Neuronal stem cell (in vitro differentiated cells): Measurements from ENCODE around the gene NUDT14.

Experiments
- DNase-seq: peaks from one replicate; pipeline ENCODE4 v3.0.0-alpha.2; 2013; ENCODE audit warnings: low spot score
- H2AFZ ChIP-seq: one replicate; pipeline ENCODE4 v1.6.1; 2013; ENCODE audit warnings: mild to moderate bottlenecking, low read length, inconsistent platforms
- H2AK5ac ChIP-seq: 2 replicates; pipeline ENCODE4 v1.6.1; 2013; ENCODE audit warnings: low read depth, mild to moderate bottlenecking, inconsistent platforms, low read length, moderate library complexity, mixed read lengths
- H2BK120ac ChIP-seq: 2 replicates; pipeline ENCODE4 v1.6.1; 2013; ENCODE audit warnings: low read depth, mild to moderate bottlenecking, inconsistent platforms, low read length, moderate library complexity, mixed read lengths
- H2BK12ac ChIP-seq: one replicate; pipeline ENCODE4 v1.6.1; 2013; ENCODE audit warnings: low read length, inconsistent platforms
- H2BK15ac ChIP-seq: 2 replicates; pipeline ENCODE4 v1.6.1; 2013; ENCODE audit warnings: mild to moderate bottlenecking, low read length, inconsistent platforms, mixed read lengths
- H2BK5ac ChIP-seq: one replicate; pipeline ENCODE4 v1.6.1; 2013; ENCODE audit warnings: inconsistent platforms, mild to moderate bottlenecking, low read length, moderate library complexity
- H3K14ac ChIP-seq: one replicate; pipeline ENCODE4 v1.6.1; 2013; ENCODE audit warnings: low read length, inconsistent platforms
- H3K18ac ChIP-seq: 2 replicates; pipeline ENCODE4 v1.6.1; 2013; ENCODE audit warnings: low read length, inconsistent platforms
- H3K23ac ChIP-seq: 2 replicates; pipeline ENCODE4 v1.6.1; 2013; ENCODE audit warnings: low read depth, mild to moderate bottlenecking, mixed read lengths, low read length, inconsistent platforms; ENCODE audit not compliant: poor library complexity
- H3K27ac ChIP-seq: replicated peaks from 3 replicates; pipeline ENCODE4 v1.5.1; 2013; ENCODE audit warnings: low read length, inconsistent platforms
- H3K27me3 ChIP-seq, 3 experiments: 2 replicates each; pipeline ENCODE4 v1.6.1; 2013; ENCODE audit warnings: low read length in 3 of 3, mild to moderate bottlenecking in 2 of 3, inconsistent platforms in 1 of 3, low read depth in 1 of 3, mixed read lengths in 1 of 3, moderate library complexity in 1 of 3; ENCODE audit not compliant: control insufficient read depth in 3 of 3, insufficient read depth in 3 of 3
- H3K36me3 ChIP-seq, 2 donors: replicated peaks in 1 of 2; 2 replicates each; pipeline ENCODE4 v1.6.1; 2013; ENCODE audit warnings: low read length in 2 of 2; ENCODE audit not compliant: control insufficient read depth in 2 of 2, insufficient read depth in 2 of 2
- H3K4ac ChIP-seq: 2 replicates; pipeline ENCODE4 v1.6.1; 2013; ENCODE audit warnings: inconsistent platforms, mild to moderate bottlenecking, low read length, moderate library complexity
- H3K4me1 ChIP-seq, 2 donors: 1 replicate in 1 of 2; 2 replicates in 1 of 2; pipeline ENCODE4 v1.6.1; 2013; ENCODE audit warnings: low read length in 2 of 2, low read depth in 1 of 2; ENCODE audit not compliant: control insufficient read depth in 2 of 2, insufficient read depth in 1 of 2
- H3K4me2 ChIP-seq: one replicate; pipeline ENCODE4 v1.6.1; 2013; ENCODE audit warnings: mild to moderate bottlenecking, low read length, inconsistent platforms; ENCODE audit not compliant: insufficient read depth, poor library complexity, severe bottlenecking
- H3K4me3 ChIP-seq, 2 donors: 2 replicates each; pipeline ENCODE4 v1.5.1; 2013; ENCODE audit warnings: low read length in 2 of 2, mild to moderate bottlenecking in 2 of 2, inconsistent platforms in 1 of 2, moderate library complexity in 1 of 2
- H3K79me1 ChIP-seq: one replicate; pipeline ENCODE4 v1.6.1; 2013; ENCODE audit warnings: low read depth, mild to moderate bottlenecking, inconsistent platforms, low read length, moderate library complexity
- H3K9ac ChIP-seq: one replicate; pipeline ENCODE4 v1.6.1; 2013; ENCODE audit warnings: mild to moderate bottlenecking, low read depth, low read length, inconsistent platforms; ENCODE audit not compliant: poor library complexity
- H3K9me3 ChIP-seq, 2 donors: replicated peaks in 1 of 2; 2 replicates each; pipeline versions ENCODE3 to v1.6.1; 2013; ENCODE audit warnings: low read length in 2 of 2, mild to moderate bottlenecking in 2 of 2, inconsistent platforms in 1 of 2, low read depth in 1 of 2, mixed read lengths in 1 of 2, moderate library complexity in 1 of 2; ENCODE audit not compliant: control insufficient read depth in 2 of 2, insufficient read depth in 1 of 2
- H4K8ac ChIP-seq: one replicate; pipeline ENCODE4 v1.6.1; 2013; ENCODE audit warnings: low read depth, mild to moderate bottlenecking, inconsistent platforms, low read length, moderate library complexity
- H4K91ac ChIP-seq: one replicate; pipeline ENCODE4 v1.6.1; 2013; ENCODE audit warnings: low read length, low read depth, mild to moderate bottlenecking, inconsistent platforms; ENCODE audit not compliant: poor library complexity
- WGBS, 2 donors: extraction: QIAGEN DNeasy Blood & Tissue Kit; methylation state at CpG; one replicate each; pipeline ENCODE4 v1.1.7; 2013; ENCODE audit warnings: missing lambda C conversion rate in 2 of 2, mixed read lengths in 1 of 2; ENCODE audit not compliant: insufficient read length in 2 of 2, insufficient replicate concordance in 1 of 2; ENCODE audit errors: extremely low coverage in 2 of 2; 5-methylcytosine and 5-hydroxymethylcytosine counted together

NUDT14 gene

DNA sequence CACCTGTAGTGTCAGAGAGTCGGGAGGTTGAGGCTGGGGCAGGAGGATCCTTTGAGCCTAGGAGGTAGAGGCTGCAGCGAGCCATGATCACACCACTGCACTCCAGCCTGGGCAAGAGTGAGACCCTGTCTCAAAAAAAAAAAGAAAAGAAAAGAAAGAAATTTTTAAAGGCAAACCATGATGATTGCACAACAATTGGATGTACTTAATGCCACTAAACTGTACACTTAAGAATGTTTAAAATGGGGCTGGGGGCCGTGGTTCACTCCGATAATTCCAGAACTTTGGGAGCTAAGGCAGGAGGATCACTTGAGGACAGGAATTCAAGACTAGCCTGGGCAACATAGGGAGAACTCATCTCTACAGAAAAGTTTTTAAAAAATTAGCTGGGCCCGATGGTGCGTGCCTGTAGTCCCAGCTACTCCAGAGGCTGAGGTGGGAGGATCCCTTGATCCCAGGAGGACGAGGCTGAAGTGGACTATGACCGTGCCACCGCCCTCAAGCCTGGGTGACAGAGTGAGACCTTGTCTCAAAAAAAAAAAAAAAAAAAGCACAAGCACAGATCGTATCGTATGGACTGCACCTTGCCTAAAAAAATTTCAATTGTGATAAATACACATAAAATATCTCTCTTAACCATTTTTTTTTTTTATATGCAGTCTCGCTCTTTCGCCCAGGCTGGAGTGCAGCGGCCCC lies 45.3 kb downstream of the NUDT14 start:
- H3K18ac ChIP-seq: no peak overlapping the region
- H3K27ac ChIP-seq: no peak overlapping the region
- H2BK15ac ChIP-seq: no peak overlapping the region
- peaks cover 14 to 26% of the 10 kb centered on the region in 2 donors for H3K9me3 ChIP-seq
- no peak overlapping the region for H2BK120ac ChIP-seq
- DNase-seq: no peak
- H3K23ac ChIP-seq: no peak overlapping the region
- H3K4me3 ChIP-seq: no peak overlapping the region
- H3K4ac ChIP-seq: no peak overlapping the region
- H2AFZ ChIP-seq: no peak overlapping the region
- no peak overlapping the region for H4K91ac ChIP-seq
- no peak overlapping the region for H2AK5ac ChIP-seq
- H3K4me1 ChIP-seq: no peaks in the 10 kb centered on the region
- no peak overlapping the region for H2BK12ac ChIP-seq
- H3K36me3 ChIP-seq: no peaks in the 10 kb centered on the region
- WGBS, 2 donors: no CpG with 5 or more reads among the region's 14 CpGs
- peak overlapping the region; percentile 82 for H4K8ac ChIP-seq
- no peak overlapping the region for H3K14ac ChIP-seq
- H3K4me2 ChIP-seq: no peak overlapping the region
- H3K9ac ChIP-seq: no peak overlapping the region
- no peaks in the 10 kb centered on the region for H3K79me1 ChIP-seq
- H2BK5ac ChIP-seq: no peak overlapping the region
- no peaks in the 10 kb centered on the region for H3K27me3 ChIP-seq

DNA sequence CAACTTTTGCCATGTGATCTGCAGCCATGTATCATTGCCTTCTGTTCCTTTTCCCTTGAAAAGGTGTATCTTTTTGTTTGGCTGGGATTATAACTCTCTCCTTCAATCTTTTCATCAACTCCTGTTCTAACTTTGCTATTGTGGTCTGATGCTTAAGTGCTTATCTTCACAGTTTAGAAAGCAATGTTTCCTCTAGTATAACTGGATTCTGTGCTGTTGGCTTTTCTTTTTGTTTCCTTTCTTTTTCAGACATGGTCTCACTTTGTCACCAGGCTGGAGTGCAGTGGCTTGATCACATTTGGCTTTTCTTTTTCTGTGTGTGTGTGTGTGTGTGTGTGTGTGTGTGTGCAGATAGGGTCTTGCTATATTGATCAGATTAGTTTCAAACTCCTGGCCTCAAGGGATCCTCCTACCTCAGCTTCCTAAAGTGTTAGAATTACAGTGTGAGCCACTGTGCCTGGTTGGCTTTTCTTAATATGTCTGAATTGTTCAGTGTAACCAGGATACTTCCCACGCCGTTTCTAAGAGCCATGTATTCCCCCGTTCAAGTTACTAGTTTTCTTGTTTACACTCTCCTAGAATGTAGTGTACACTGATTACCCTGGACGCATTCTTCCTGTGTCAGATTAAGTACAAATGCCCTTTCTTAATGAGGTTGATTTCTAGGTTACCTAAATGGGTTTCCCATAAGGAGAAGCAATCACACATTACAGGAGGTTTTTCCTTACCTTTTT lies 48.0 kb downstream of the NUDT14 start:
- WGBS, 2 donors: no CpG with 5 or more reads among the region's 4 CpGs
- Histone ChIP-seq H3K4ac (no peak overlapping the region), H3K4me2 (no peak overlapping the region), H4K8ac (no peak overlapping the region), H3K4me3 (no peak overlapping the region), H3K9me3 (peaks cover 0 to 12% of the 10 kb centered on the region in 2 donors), H2BK5ac (no peak overlapping the region), H4K91ac (no peak overlapping the region), H2BK12ac (no peak overlapping the region), H3K23ac (no peak overlapping the region), H3K18ac (no peak overlapping the region), H3K79me1 (no peaks in the 10 kb centered on the region), H2BK15ac (no peak overlapping the region), H3K27me3 (no peaks in the 10 kb centered on the region), H3K36me3 (no peaks in the 10 kb centered on the region), H3K27ac (no peak overlapping the region), H3K4me1 (no peaks in the 10 kb centered on the region), H3K9ac (no peak overlapping the region), H2AFZ (no peak overlapping the region), H3K14ac (no peak overlapping the region), H2BK120ac (no peak overlapping the region), H2AK5ac (no peak overlapping the region)
- DNase-seq: no peak

DNA sequence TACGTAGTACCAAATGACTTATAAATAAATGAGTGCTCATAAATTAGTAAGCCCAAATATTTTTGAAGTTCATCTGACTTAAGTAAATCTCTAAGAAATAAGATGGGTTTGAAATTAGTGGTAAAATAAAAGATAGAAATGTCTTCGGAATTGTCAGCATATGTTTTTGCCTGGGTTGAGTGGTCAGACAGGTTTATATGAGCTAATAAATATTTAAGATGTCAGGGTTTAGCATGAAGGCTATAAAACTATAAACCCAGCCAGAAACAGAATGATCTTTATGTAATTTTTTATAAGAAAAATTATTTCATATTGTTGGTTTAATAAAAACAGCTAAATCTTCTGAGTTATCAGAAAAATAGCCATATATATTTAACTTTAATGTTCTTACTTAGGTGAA lies 49.9 kb downstream of the NUDT14 start:
- H3K4me2 ChIP-seq: no peak overlapping the region
- H3K9ac ChIP-seq: no peak overlapping the region
- no peak overlapping the region for H3K4ac ChIP-seq
- H3K9me3 ChIP-seq: peaks cover 0 to 12% of the 10 kb centered on the region in 2 donors
- no peak overlapping the region for H3K18ac ChIP-seq
- H2BK15ac ChIP-seq: no peak overlapping the region
- H3K36me3 ChIP-seq: no peaks in the 10 kb centered on the region
- H3K4me1 ChIP-seq: no peaks in the 10 kb centered on the region
- H4K8ac ChIP-seq: no peak overlapping the region
- no peak overlapping the region for H2BK12ac ChIP-seq
- no peak overlapping the region for H3K27ac ChIP-seq
- H2AK5ac ChIP-seq: no peak overlapping the region
- peaks cover 0 to 10% (median 3%) of the 10 kb centered on the region in 3 experiments for H3K27me3 ChIP-seq
- H3K79me1 ChIP-seq: no peaks in the 10 kb centered on the region
- no peak overlapping the region for H3K23ac ChIP-seq
- DNase-seq: no peak
- no peak overlapping the region for H4K91ac ChIP-seq
- no peak overlapping the region for H2BK120ac ChIP-seq
- H2BK5ac ChIP-seq: no peak overlapping the region
- H3K14ac ChIP-seq: no peak overlapping the region
- no peak overlapping the region for H3K4me3 ChIP-seq
- WGBS, 2 donors: 100% methylated on average over 1 of the region's 2 CpGs; no CpG with 5 or more reads in 1 of the 2 donors
- no peak overlapping the region for H2AFZ ChIP-seq

DNA sequence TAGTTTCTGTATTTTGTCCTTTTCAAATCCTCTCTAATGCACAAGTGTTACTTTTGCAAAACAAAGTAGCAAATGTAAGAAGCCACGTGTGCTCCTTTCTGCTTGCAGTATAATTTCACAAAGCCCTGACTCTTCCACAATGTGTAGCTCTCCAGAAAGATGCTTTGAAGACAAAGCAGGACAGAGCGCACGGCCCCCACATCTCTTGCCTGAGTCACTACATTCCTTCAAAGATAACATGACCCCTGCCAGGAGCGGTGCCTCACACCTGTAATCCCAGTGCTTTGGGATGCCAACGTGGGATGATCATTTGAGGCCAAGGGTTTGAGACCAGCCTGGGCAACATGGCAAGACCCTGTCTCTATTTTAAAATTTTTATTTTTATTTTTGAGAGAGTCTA lies 53.1 kb downstream of the NUDT14 start:
- H2BK120ac ChIP-seq: no peak overlapping the region
- no peak overlapping the region for H3K4ac ChIP-seq
- WGBS, 2 donors: no CpG with 5 or more reads among the region's 5 CpGs
- H3K4me2 ChIP-seq: no peak overlapping the region
- no peak overlapping the region for H2BK5ac ChIP-seq
- no peak overlapping the region for H3K27ac ChIP-seq
- H2AFZ ChIP-seq: no peak overlapping the region
- DNase-seq: no peak
- H3K23ac ChIP-seq: no peak overlapping the region
- peaks cover 0 to 32% (median 3%) of the 10 kb centered on the region in 3 experiments for H3K27me3 ChIP-seq
- H2AK5ac ChIP-seq: no peak overlapping the region
- H4K8ac ChIP-seq: no peak overlapping the region
- H2BK15ac ChIP-seq: no peak overlapping the region
- H3K14ac ChIP-seq: no peak overlapping the region
- no peak overlapping the region for H3K9ac ChIP-seq
- no peak overlapping the region for H4K91ac ChIP-seq
- no peak overlapping the region for H2BK12ac ChIP-seq
- H3K79me1 ChIP-seq: no peaks in the 10 kb centered on the region
- no peaks in the 10 kb centered on the region for H3K36me3 ChIP-seq
- H3K9me3 ChIP-seq: peaks cover 0 to 12% of the 10 kb centered on the region in 2 donors
- no peak overlapping the region for H3K4me3 ChIP-seq
- no peaks in the 10 kb centered on the region for H3K4me1 ChIP-seq
- no peak overlapping the region for H3K18ac ChIP-seq
